ENCODE measurements around the gene NDFIP1. TPM values are rescaled to one million over a fixed set of nuclear protein-coding genes. Genes with fewer than 3 reads are reported as not detected.

NDFIP1 gene
- total RNA-seq, 2 experiments from 2014 or later, result 185 to 192 TPM

- no peak for ATAC-seq (ENCODE audit: poor library complexity)
- Mint-ChIP-seq H3K4me1 (ENCODE audit: low read depth) (peaks cover 37% of the 10 kb centered on the region), H3K36me3 (ENCODE audit: low read depth) (peaks cover 35% of the 10 kb centered on the region), H3K27ac (peak overlapping the region; percentile 28), H3K27me3 (no peaks in the 10 kb centered on the region), H3K4me3 (no peak overlapping the region), H3K9me3 (no peaks in the 10 kb centered on the region)
- DNase-seq, result no peak
- TF ChIP-seq CTCF (IDR thresholded peaks at IDR 0.05), result no peak
- Histone ChIP-seq H3K4me3 (ENCODE audit: low read length) (no peak overlapping the region), H3K36me3 (ENCODE audit: insufficient read depth, low read length) (peaks cover 10% of the 10 kb centered on the region), H3K9me3 (ENCODE audit: control insufficient read depth in 1 of 2, insufficient read depth in 1 of 2, low read length in 2 of 2) (no peaks in the 10 kb centered on the region), H3K27ac (ENCODE audit: low read depth in 1 of 2, low read length in 2 of 2) (no peak overlapping the region), H3K27me3 (ENCODE audit: control insufficient read depth in 1 of 2, insufficient read depth in 2 of 2, low read length in 2 of 2) (no peaks in the 10 kb centered on the region), H3K4me1 (ENCODE audit: insufficient read depth, low read length) (no peaks in the 10 kb centered on the region)
- ChIA-PET CTCF (interaction anchor here (0.8 kb wide), 1 partner anchor 12 kb away, joined by 3 read pairs; no protein-coding TSS in a partner anchor), POLR2A (interaction anchor here (0.6 kb wide), 1 partner anchor 243 kb away, joined by 3 read pairs; no protein-coding TSS in a partner anchor)
- intact Hi-C loops (cut with DNase I, micrococcal nuclease), result loop anchor here (5.0 to 10.0 kb wide), 5 partner anchors 63 to 705 kb away; partner anchors contain the start of gene SPRY4 (in 1 of the 2)
These were observed 50.8 kb downstream of the NDFIP1 start for GRCh38 chr5:142159354-142159753.

- Mint-ChIP-seq H3K36me3 (ENCODE audit: low read depth) (peaks cover 4% of the 10 kb centered on the region), H3K9me3 (no peaks in the 10 kb centered on the region), H3K4me1 (ENCODE audit: low read depth) (peaks cover 27% of the 10 kb centered on the region), H3K4me3 (no peak overlapping the region), H3K27ac (no peak overlapping the region), H3K27me3 (no peaks in the 10 kb centered on the region)
- no peak for TF ChIP-seq CTCF (IDR thresholded peaks at IDR 0.05)
- H3K4me1 ChIP-seq (ENCODE audit: insufficient read depth, low read length), result no peaks in the 10 kb centered on the region
- H3K4me3 ChIP-seq (ENCODE audit: low read length), result no peak overlapping the region
- intact Hi-C loops (cut with DNase I, micrococcal nuclease), result loop anchor here in 1 of 2 experiments (10.0 kb wide), 1 partner anchor 700 kb away; no protein-coding TSS in a partner anchor
- no peaks in the 10 kb centered on the region for H3K27me3 ChIP-seq (ENCODE audit: control insufficient read depth in 1 of 2, insufficient read depth in 2 of 2, low read length in 2 of 2)
- ATAC-seq (ENCODE audit: poor library complexity) (no peak), DNase-seq (no peak)
- no peaks in the 10 kb centered on the region for H3K9me3 ChIP-seq (ENCODE audit: control insufficient read depth in 1 of 2, insufficient read depth in 1 of 2, low read length in 2 of 2)
- H3K27ac ChIP-seq (ENCODE audit: low read depth in 1 of 2, low read length in 2 of 2), result no peak overlapping the region
- ChIA-PET CTCF (no interaction called here), POLR2A (no interaction called here)
- H3K36me3 ChIP-seq (ENCODE audit: insufficient read depth, low read length), result no peaks in the 10 kb centered on the region
These were observed 55.7 kb downstream of the NDFIP1 start for GRCh38 chr5:142164315-142164714.

GRCh38 chr5:142166754-142167153, 58.2 kb downstream of the NDFIP1 start:
- no peak overlapping the region for H3K27ac ChIP-seq (ENCODE audit: low read depth in 1 of 2, low read length in 2 of 2)
- Mint-ChIP-seq H3K4me3 (no peak overlapping the region), H3K36me3 (ENCODE audit: low read depth) (no peaks in the 10 kb centered on the region), H3K27ac (no peak overlapping the region), H3K4me1 (ENCODE audit: low read depth) (peaks cover 5% of the 10 kb centered on the region), H3K27me3 (no peaks in the 10 kb centered on the region), H3K9me3 (no peaks in the 10 kb centered on the region)
- no peak for DNase-seq
- H3K4me1 ChIP-seq (ENCODE audit: insufficient read depth, low read length), result no peaks in the 10 kb centered on the region
- no peak overlapping the region for H3K4me3 ChIP-seq (ENCODE audit: low read length)
- H3K36me3 ChIP-seq (ENCODE audit: insufficient read depth, low read length), result no peaks in the 10 kb centered on the region
- intact Hi-C loops (cut with DNase I, micrococcal nuclease), result loop anchor here in 1 of 2 experiments (10.0 kb wide), 1 partner anchor 698 kb away; no protein-coding TSS in a partner anchor
- TF ChIP-seq CTCF (IDR thresholded peaks at IDR 0.05), result no peak
- POLR2A ChIA-PET, result no interaction called here
- H3K9me3 ChIP-seq (ENCODE audit: control insufficient read depth in 1 of 2, insufficient read depth in 1 of 2, low read length in 2 of 2), result no peaks in the 10 kb centered on the region
- CTCF ChIA-PET, result no interaction called here
- H3K27me3 ChIP-seq (ENCODE audit: control insufficient read depth in 1 of 2, insufficient read depth in 2 of 2, low read length in 2 of 2), result no peaks in the 10 kb centered on the region
- ATAC-seq (ENCODE audit: poor library complexity), result no peak
